PC-3 (cell line): ENCODE measurements around the gene SLC6A3.

Experiments used
- EZH2 ChIP-seq: fragments of 300-600 bp; sonication (generic); IDR thresholded peaks from one replicate; pipeline ENCODE4 v1.6.1; 2017; ENCODE audit warnings: antibody characterized with exemption, mild to moderate bottlenecking, low read length; ENCODE audit not compliant: unreplicated experiment
- TF ChIP-seq, protein P1 (sequence below): fragments of 300-600 bp; sonication (generic); conservative IDR thresholded peaks from 2 replicates; pipeline ENCODE4 v1.5.1; 2017; ENCODE audit warnings: antibody characterized with exemption, low read depth, mild to moderate bottlenecking, low read length

DNA sequence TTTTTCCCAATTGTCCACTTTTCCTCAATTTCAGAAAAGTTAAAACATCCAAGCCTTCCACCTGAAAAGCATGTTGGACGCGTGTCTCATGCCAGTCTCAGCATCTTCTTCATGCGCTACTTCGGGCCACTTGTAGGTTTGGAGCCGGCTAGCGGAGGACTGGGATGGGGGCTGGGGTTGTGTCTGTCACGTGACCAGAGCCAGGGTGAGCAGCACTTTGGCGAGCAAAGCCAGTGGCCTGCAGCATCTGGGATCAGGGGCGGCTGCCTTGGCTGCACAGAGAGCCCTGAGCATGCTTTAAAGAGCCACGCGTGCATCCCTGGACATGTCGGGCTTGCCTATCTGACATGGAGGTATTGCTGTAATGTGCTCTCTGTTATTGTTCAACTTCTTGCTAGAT lies 41.2 kb downstream of the SLC6A3 start:
- TF ChIP-seq, protein P1, sequence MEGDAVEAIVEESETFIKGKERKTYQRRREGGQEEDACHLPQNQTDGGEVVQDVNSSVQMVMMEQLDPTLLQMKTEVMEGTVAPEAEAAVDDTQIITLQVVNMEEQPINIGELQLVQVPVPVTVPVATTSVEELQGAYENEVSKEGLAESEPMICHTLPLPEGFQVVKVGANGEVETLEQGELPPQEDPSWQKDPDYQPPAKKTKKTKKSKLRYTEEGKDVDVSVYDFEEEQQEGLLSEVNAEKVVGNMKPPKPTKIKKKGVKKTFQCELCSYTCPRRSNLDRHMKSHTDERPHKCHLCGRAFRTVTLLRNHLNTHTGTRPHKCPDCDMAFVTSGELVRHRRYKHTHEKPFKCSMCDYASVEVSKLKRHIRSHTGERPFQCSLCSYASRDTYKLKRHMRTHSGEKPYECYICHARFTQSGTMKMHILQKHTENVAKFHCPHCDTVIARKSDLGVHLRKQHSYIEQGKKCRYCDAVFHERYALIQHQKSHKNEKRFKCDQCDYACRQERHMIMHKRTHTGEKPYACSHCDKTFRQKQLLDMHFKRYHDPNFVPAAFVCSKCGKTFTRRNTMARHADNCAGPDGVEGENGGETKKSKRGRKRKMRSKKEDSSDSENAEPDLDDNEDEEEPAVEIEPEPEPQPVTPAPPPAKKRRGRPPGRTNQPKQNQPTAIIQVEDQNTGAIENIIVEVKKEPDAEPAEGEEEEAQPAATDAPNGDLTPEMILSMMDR = no peak
- no peak for TF ChIP-seq EZH2
